Measurements from ENCODE around the gene PAF1.

DNA sequence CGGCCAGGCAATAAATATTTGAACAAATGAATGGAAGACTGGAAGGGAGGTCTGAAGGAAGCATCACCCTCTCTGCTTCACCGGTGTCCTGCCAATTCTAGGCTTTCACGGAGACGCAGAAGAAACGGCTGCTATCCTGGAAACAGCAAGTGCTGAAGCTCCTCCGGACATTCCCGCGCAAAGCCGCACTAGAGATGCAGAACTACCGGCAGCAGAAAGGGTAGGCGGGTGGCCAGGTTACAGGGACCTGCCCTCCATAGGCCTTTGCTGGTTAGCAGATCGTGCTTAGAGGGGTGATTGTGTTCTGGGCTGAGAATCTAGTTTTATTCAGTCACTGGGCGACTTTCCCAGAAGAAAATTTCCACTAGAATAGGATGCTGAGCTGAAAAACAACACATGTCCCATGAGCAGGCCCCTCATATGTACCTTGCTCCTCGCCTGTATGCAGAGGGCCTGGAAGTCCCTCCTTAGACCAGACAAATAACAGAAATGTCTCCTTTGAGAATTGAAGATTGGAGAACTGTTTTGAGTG is 11.0 kb downstream of the PAF1 start:
- TF ChIP-seq POLR2AphosphoS5 (IDR thresholded peaks at IDR 0.05; ENCODE audit: borderline replicate concordance, low read depth, low read length): no peak
- TF ChIP-seq EZH2 (IDR thresholded peaks at IDR 0.05): no peak
- no peak for TF ChIP-seq FOXP2 (optimal IDR thresholded peaks at IDR 0.05; ENCODE audit: control extremely low read depth, extremely low read length, insufficient read depth)

All from SK-N-MC (cell line).